GM18499 (cell line): ENCODE measurements around the gene CCDC12.

Experiments used
- ATAC-seq: cut with Tn5 transposase; IDR thresholded peaks from one replicate; pipeline ENCODE4 v1.9.1; 2021; ENCODE audit warnings: moderate number of reproducible peaks; ENCODE audit not compliant: insufficient read depth, unreplicated experiment

CCDC12 gene

GRCh38 chr3:46960835-46961234, 15.7 kb downstream of the CCDC12 start:
- ATAC-seq, result no peak

- no peak for ATAC-seq
These were observed 16.4 kb downstream of the CCDC12 start for GRCh38 chr3:46960081-46960701.

- no peak for ATAC-seq
These were observed 17.4 kb downstream of the CCDC12 start for GRCh38 chr3:46959161-46959511.

GRCh38 chr3:46958467-46959160, 17.9 kb downstream of the CCDC12 start:
- ATAC-seq, result no peak

GRCh38 chr3:46957092-46957820, 19.3 kb downstream of the CCDC12 start:
- ATAC-seq, result no peak

GRCh38 chr3:46955801-46956259, 20.7 kb downstream of the CCDC12 start:
- no peak for ATAC-seq

- no peak for ATAC-seq
These were observed 21.4 kb downstream of the CCDC12 start for GRCh38 chr3:46955157-46955556.

- ATAC-seq, result no peak
These were observed 22.4 kb downstream of the CCDC12 start for GRCh38 chr3:46954178-46954577.

- ATAC-seq, result peak; percentile 33
These were observed 23.1 kb downstream of the CCDC12 start for GRCh38 chr3:46953234-46954010.

GRCh38 chr3:46952813-46953212, 23.7 kb downstream of the CCDC12 start:
- no peak for ATAC-seq

GRCh38 chr3:46950650-46951241, 25.8 kb downstream of the CCDC12 start:
- no peak for ATAC-seq

- ATAC-seq, result no peak
These were observed 26.4 kb downstream of the CCDC12 start for GRCh38 chr3:46950177-46950576.

- no peak for ATAC-seq
These were observed 27.5 kb downstream of the CCDC12 start for GRCh38 chr3:46948830-46949671.

GRCh38 chr3:46947981-46948791, 28.4 kb downstream of the CCDC12 start:
- ATAC-seq, result no peak

GRCh38 chr3:46947546-46947901, 29.0 kb downstream of the CCDC12 start:
- ATAC-seq, result no peak

- no peak for ATAC-seq
These were observed 29.5 kb downstream of the CCDC12 start for GRCh38 chr3:46946856-46947545.

GRCh38 chr3:46946416-46946815, 30.1 kb downstream of the CCDC12 start:
- no peak for ATAC-seq

GRCh38 chr3:46944191-46944590, 32.4 kb downstream of the CCDC12 start:
- no peak for ATAC-seq
